ENCODE results near the gene SOWAHD.
"Not testable (repeated sequence)": the region's sequence is repeated elsewhere in the genome, so short reads cannot be mapped to it uniquely, and the experiment has no call there.

GRCh38 chrX:119768436-119768835, 10.0 kb downstream of the SOWAHD start:
- TF ChIP-seq, protein P1, sequence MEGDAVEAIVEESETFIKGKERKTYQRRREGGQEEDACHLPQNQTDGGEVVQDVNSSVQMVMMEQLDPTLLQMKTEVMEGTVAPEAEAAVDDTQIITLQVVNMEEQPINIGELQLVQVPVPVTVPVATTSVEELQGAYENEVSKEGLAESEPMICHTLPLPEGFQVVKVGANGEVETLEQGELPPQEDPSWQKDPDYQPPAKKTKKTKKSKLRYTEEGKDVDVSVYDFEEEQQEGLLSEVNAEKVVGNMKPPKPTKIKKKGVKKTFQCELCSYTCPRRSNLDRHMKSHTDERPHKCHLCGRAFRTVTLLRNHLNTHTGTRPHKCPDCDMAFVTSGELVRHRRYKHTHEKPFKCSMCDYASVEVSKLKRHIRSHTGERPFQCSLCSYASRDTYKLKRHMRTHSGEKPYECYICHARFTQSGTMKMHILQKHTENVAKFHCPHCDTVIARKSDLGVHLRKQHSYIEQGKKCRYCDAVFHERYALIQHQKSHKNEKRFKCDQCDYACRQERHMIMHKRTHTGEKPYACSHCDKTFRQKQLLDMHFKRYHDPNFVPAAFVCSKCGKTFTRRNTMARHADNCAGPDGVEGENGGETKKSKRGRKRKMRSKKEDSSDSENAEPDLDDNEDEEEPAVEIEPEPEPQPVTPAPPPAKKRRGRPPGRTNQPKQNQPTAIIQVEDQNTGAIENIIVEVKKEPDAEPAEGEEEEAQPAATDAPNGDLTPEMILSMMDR (IDR thresholded peaks at IDR 0.05; ENCODE audit: insufficient read depth, low read length, poor library complexity, severe bottlenecking), result not testable (repeated sequence)
- not testable (repeated sequence) for TF ChIP-seq EZH2phosphoT487 (conservative IDR thresholded peaks at IDR 0.05; ENCODE audit: low read length)
